VCaP (cell line): ENCODE results near the gene KCNJ1.

Source experiments
- H3K27ac ChIP-seq: fragments of 450-650 bp; 2 replicates; pipeline ENCODE4 v1.5.1; 2017
- CTCF ChIP-seq: fragments of 450-650 bp; conservative IDR thresholded peaks from 2 replicates; pipeline ENCODE4 v1.5.1; 2017; ENCODE audit warnings: mild to moderate bottlenecking, moderate library complexity

The KCNJ1 gene

DNA sequence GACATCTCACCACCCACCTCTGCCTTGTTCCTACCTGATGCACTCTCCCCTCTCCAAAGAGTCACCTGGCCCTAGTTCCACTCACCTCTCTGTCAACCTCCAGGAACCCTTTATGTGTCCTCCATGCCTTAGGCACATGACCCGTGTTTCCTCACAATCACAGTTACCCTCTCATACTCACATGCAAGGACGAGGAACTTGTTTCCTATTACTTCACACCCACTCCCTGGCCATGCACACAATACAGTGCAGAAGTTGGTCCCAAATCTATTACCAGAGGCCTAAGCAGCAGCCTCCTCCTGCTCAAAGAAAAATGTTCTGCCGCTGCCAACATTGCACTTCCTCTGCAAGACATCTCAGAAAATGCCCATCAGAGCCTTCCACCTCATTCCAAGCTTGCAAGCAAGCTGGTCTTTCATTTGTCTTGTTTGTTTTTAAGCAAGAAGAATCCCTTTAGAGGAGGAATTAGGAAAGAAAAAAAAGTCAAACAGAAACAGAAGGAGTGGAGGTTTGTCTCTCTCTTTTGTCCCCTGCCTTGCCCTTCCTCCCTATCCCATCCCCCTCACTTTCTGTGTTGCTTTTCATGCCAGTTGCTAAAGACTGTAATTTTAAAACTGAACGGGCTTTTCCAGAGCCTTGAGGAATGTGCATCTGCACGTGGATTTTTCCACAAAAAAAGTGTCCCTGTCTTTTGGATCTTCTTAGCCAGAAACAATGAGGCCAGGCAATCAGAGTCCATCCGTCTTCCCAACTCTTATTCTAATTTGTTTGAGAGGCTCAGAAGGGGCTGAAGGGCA, 63.4 kb downstream of the KCNJ1 start:
- H3K27ac ChIP-seq, result no peak overlapping the region
- no peak for TF ChIP-seq CTCF

GRCh38 chr11:128803011-128803410, 64.1 kb downstream of the KCNJ1 start:
- H3K27ac ChIP-seq, result no peak overlapping the region
- peak; percentile 10 for TF ChIP-seq CTCF

GRCh38 chr11:128802358-128802981, 64.6 kb downstream of the KCNJ1 start:
- TF ChIP-seq CTCF, result peak; percentile 83
- no peak overlapping the region for H3K27ac ChIP-seq

GRCh38 chr11:128800871-128801417, 66.2 kb downstream of the KCNJ1 start:
- H3K27ac ChIP-seq, result no peak overlapping the region
- no peak for TF ChIP-seq CTCF

GRCh38 chr11:128796270-128796669, 70.8 kb downstream of the KCNJ1 start:
- no peak for TF ChIP-seq CTCF
- H3K27ac ChIP-seq, result no peak overlapping the region

- no peak overlapping the region for H3K27ac ChIP-seq
- no peak for TF ChIP-seq CTCF
Observed at GRCh38 chr11:128790196-128790595, 76.9 kb downstream of the KCNJ1 start.

GRCh38 chr11:128789497-128790150, 77.5 kb downstream of the KCNJ1 start:
- no peak overlapping the region for H3K27ac ChIP-seq
- TF ChIP-seq CTCF, result no peak
